Activated CD4-positive, alpha-beta T cell treated with anti-CD3 and anti-CD28 coated beads for 36 hours (primary cell): ENCODE data around the gene PLA2G3. TPM values are rescaled to one million over a fixed set of nuclear protein-coding genes. Genes with fewer than 3 reads are reported as not detected.

Experiments
- ATAC-seq: fragments of 200-7000 bp; cut with Tn5 transposase; one replicate; pipeline ENCODE4 v1.10.0; 2021; ENCODE audit warnings: mild to moderate bottlenecking, moderate library complexity
- CTCF ChIA-PET: fragments of 350-600 bp; sonication (Branson Sonifier 250); formaldehyde crosslinking; loops from one replicate; lab custom pipeline; 2021; ENCODE audit warnings: antibody characterized with exemption; lab: Charles Lee
- POLR2A ChIA-PET: fragments of 350-600 bp; sonication (Branson Sonifier 250); formaldehyde crosslinking; loops from one replicate; lab custom pipeline; 2021; ENCODE audit warnings: antibody characterized with exemption, inconsistent platforms; lab: Charles Lee
- DNase-seq: peaks from one replicate; pipeline ENCODE4 v3.0.0-alpha.2; 2020
- H3K27ac Mint-ChIP-seq: one replicate; pipeline ENCODE4 v1.8.0; 2021; ENCODE audit warnings: mixed read lengths
- H3K27me3 Mint-ChIP-seq: one replicate; pipeline ENCODE4 v1.8.0; 2021; ENCODE audit warnings: mixed read lengths
- H3K36me3 Mint-ChIP-seq: one replicate; pipeline ENCODE4 v1.8.0; 2021; ENCODE audit warnings: low read depth, mixed read lengths
- H3K4me1 Mint-ChIP-seq: one replicate; pipeline ENCODE4 v1.8.0; 2021; ENCODE audit warnings: mixed read lengths
- H3K4me3 Mint-ChIP-seq: one replicate; pipeline ENCODE4 v1.8.0; 2021; ENCODE audit warnings: mild to moderate bottlenecking, moderate library complexity, mixed read lengths
- H3K9me3 Mint-ChIP-seq: one replicate; pipeline ENCODE4 v1.8.0; 2021; ENCODE audit warnings: low read depth, mixed read lengths
- intact Hi-C, 2 experiments: fragments of 100-400 bp; cut with DNase I in 1 of 2; cut with micrococcal nuclease in 1 of 2; formaldehyde crosslinking; loops; one replicate each; pipeline versions ENCODE4 v1.14.2 to v1.15.1; 2022 to 2024; cut with DNase I, micrococcal nuclease
- total RNA-seq, 2 experiments: library from RNA; stranded (reverse); gene quantifications; one replicate each; pipeline ENCODE4 v1.2.3, GENCODE V29; 2021

The PLA2G3 gene
- total RNA-seq, 2 experiments from 2014 or later, result not detected

DNA sequence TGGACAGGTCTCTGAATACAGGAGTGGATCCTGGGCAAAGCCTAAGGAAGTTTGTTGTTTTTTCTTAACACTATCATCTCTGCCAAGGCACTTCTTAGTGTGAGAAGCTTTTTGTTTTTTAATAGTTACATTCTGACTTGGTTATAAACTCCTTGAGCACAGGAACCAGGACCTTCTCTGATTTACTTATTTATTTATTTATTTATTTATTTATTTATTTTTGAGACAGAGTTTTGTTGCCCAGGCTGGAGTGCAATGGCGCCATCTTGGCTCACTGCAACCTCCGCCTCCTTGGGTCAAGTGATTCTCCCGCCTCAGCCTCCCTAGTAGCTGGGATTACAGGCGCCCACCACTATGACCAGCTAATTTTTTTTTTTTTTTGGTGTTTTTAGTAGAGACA lies 30.7 kb upstream of the PLA2G3 start:
- Mint-ChIP-seq H3K9me3 (no peaks in the 10 kb centered on the region), H3K36me3 (peaks cover 10% of the 10 kb centered on the region), H3K4me1 (peaks cover 47% of the 10 kb centered on the region), H3K27ac (no peak overlapping the region), H3K4me3 (no peak overlapping the region), H3K27me3 (no peaks in the 10 kb centered on the region)
- CTCF ChIA-PET, result interaction anchor here (0.9 kb wide), 1 partner anchor 11 kb away, joined by 3 read pairs; the partner anchor contains the start of gene RNF185
- POLR2A ChIA-PET, result interaction anchor here (0.7 kb wide), 1 partner anchor 30 kb away, joined by 4 read pairs; no protein-coding TSS in a partner anchor
- DNase-seq, result no peak
- intact Hi-C loops, result no loop called here
- ATAC-seq, result no peak

DNA sequence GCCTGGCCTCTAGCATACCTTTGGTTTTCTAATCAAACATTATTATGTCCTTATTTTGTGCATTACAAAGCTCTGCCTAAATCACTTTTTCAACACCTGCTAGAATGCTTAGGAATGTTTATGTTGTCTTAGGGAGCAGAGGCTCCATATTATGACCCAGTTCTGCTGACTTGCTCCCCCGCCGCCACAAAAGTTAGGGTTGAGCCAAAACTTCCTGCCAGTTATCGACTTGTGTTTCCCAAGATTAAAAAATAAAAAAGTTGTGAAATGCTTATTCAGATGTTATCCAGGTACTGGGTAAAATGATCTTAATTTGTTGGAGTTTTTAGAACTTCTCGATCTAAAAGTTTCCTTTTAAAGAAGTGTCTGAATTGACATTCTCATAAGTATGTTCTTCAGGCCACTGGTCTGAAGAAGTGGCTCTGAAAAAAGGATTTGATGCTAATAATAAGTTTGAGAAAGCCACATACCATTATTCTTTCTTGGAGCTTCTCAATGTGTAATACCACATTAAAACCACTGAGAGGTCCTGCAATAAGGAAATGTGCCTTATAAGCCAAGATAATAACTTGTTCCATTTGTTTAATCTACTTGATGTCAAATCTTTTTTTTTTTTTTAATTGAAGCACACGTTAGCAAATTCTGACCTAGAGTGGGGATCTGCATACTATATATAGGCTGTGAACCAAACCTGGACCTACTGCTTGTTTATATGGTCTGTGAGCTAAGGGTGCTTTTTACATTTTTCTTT lies 21.9 kb upstream of the PLA2G3 start:
- DNase-seq, result no peak
- Mint-ChIP-seq H3K4me3 (peak overlapping the region; percentile 43), H3K27ac (peak overlapping the region; percentile 60), H3K4me1 (peaks cover 31% of the 10 kb centered on the region), H3K27me3 (no peaks in the 10 kb centered on the region), H3K9me3 (no peaks in the 10 kb centered on the region), H3K36me3 (peaks cover 11% of the 10 kb centered on the region)
- ChIA-PET POLR2A (interaction anchor here (0.6 kb wide), 1 partner anchor 77 kb away, joined by 3 read pairs; no protein-coding TSS in a partner anchor), CTCF (interaction anchor here (0.6 to 1.2 kb wide), 8 partner anchors 18 to 1913 kb away, joined by 3 to 6 read pairs (median 4); no protein-coding TSS in a partner anchor)
- ATAC-seq, result no peak
- intact Hi-C loops, result loop anchor here (5.0 kb wide), 2 partner anchors 130 to 570 kb away; partner anchors contain the start of genes PES1 (in 1 of the 2) and PIK3IP1 (in 1 of the 2)

DNA sequence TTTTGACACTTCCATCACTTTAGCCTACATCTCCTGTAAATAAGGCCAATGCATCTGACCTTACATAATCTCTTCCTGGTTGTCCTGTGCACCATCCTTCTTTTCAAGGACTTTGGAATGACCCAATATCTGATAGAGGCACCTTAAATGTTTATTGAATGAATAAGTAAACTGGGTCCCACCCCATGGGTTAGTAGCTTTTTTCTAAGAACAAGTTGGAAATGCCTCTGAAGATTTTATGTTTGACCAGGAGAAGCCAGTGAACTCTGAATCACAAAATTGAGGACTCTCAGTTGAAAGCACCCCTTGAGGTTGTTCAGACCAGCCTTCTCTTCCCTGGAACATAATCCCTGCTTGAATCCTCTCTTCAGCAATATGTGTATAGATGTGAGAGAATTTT lies 21.1 kb upstream of the PLA2G3 start:
- CTCF ChIA-PET, result interaction anchor here (0.6 to 1.1 kb wide), 4 partner anchors 50 to 1913 kb away, joined by 3 to 4 read pairs (median 3); no protein-coding TSS in a partner anchor
- ATAC-seq (no peak), DNase-seq (no peak)
- POLR2A ChIA-PET, result interaction anchor here (0.6 to 0.7 kb wide), 2 partner anchors 54 to 76 kb away, joined by 3 to 7 read pairs; partner anchors contain the start of gene SELENOM
- H3K27ac Mint-ChIP-seq, result peak overlapping the region; percentile 52
- H3K4me1 Mint-ChIP-seq, result peaks cover 30% of the 10 kb centered on the region
- H3K4me3 Mint-ChIP-seq, result peak overlapping the region; percentile 85
- intact Hi-C loops, result loop anchor here (2.0 to 5.0 kb wide), 3 partner anchors 131 to 569 kb away; partner anchors contain the start of genes PIK3IP1 (in 2 of the 2) and PES1 (in 1 of the 2)
- no peaks in the 10 kb centered on the region for H3K9me3 Mint-ChIP-seq
- H3K27me3 Mint-ChIP-seq, result no peaks in the 10 kb centered on the region
- H3K36me3 Mint-ChIP-seq, result peaks cover 8% of the 10 kb centered on the region

- no peaks in the 10 kb centered on the region for H3K9me3 Mint-ChIP-seq
- DNase-seq (peak; percentile 47), ATAC-seq (peak; percentile 45)
- H3K4me3 Mint-ChIP-seq, result peak overlapping the region; percentile 85
- peaks cover 8% of the 10 kb centered on the region for H3K36me3 Mint-ChIP-seq
- peak overlapping the region; percentile 95 for H3K27ac Mint-ChIP-seq
- ChIA-PET CTCF (interaction anchor here (0.7 to 1.7 kb wide), 9 partner anchors 8 to 91 kb away, joined by 3 to 5 read pairs (median 3); partner anchors contain the start of gene SELENOM), POLR2A (interaction anchor here (1.5 kb wide), 1 partner anchor 53 kb away, joined by 3 read pairs; no protein-coding TSS in a partner anchor)
- H3K27me3 Mint-ChIP-seq, result no peaks in the 10 kb centered on the region
- intact Hi-C loops, result loop anchor here (1.0 to 5.0 kb wide), 8 partner anchors 13 to 568 kb away; partner anchors contain the start of genes PIK3IP1 (in 2 of the 2), LIMK2 (in 1 of the 2) and PES1 (in 1 of the 2)
- peaks cover 29% of the 10 kb centered on the region for H3K4me1 Mint-ChIP-seq
Measured at GRCh38 chr22:31160328-31160978, 20.1 kb upstream of the PLA2G3 start.

- no peaks in the 10 kb centered on the region for H3K9me3 Mint-ChIP-seq
- no peak for DNase-seq
- peaks cover 5% of the 10 kb centered on the region for H3K4me1 Mint-ChIP-seq
- H3K36me3 Mint-ChIP-seq, result no peaks in the 10 kb centered on the region
- ChIA-PET POLR2A (no interaction called here), CTCF (interaction anchor here (0.6 to 1.2 kb wide), 4 partner anchors 10 to 1247 kb away, joined by 3 to 4 read pairs (median 3); no protein-coding TSS in a partner anchor)
- H3K27me3 Mint-ChIP-seq, result no peaks in the 10 kb centered on the region
- intact Hi-C loops, result no loop called here
- H3K4me3 Mint-ChIP-seq, result no peak overlapping the region
- H3K27ac Mint-ChIP-seq, result no peak overlapping the region
- ATAC-seq, result no peak
Measured at GRCh38 chr22:31155422-31155821, 15.1 kb upstream of the PLA2G3 start.

- peaks cover 5% of the 10 kb centered on the region for H3K4me1 Mint-ChIP-seq
- no peaks in the 10 kb centered on the region for H3K36me3 Mint-ChIP-seq
- no peak overlapping the region for H3K27ac Mint-ChIP-seq
- POLR2A ChIA-PET, result no interaction called here
- ATAC-seq (no peak), DNase-seq (no peak)
- no peaks in the 10 kb centered on the region for H3K9me3 Mint-ChIP-seq
- no peak overlapping the region for H3K4me3 Mint-ChIP-seq
- CTCF ChIA-PET, result interaction anchor here (0.8 to 1.2 kb wide), 3 partner anchors 9 to 159 kb away, joined by 3 to 4 read pairs (median 3); no protein-coding TSS in a partner anchor
- peaks cover under 1% of the 10 kb centered on the region for H3K27me3 Mint-ChIP-seq
- intact Hi-C loops, result no loop called here
Measured at GRCh38 chr22:31154975-31155374, 14.7 kb upstream of the PLA2G3 start.

- H3K27me3 Mint-ChIP-seq, result peaks cover 2% of the 10 kb centered on the region
- no peaks in the 10 kb centered on the region for H3K36me3 Mint-ChIP-seq
- ChIA-PET POLR2A (no interaction called here), CTCF (interaction anchor here (1.1 to 1.2 kb wide), 2 partner anchors 20 to 21 kb away, joined by 3 to 4 read pairs; no protein-coding TSS in a partner anchor)
- no peak for ATAC-seq
- H3K4me1 Mint-ChIP-seq, result no peaks in the 10 kb centered on the region
- H3K9me3 Mint-ChIP-seq, result no peaks in the 10 kb centered on the region
- intact Hi-C loops, result no loop called here
- no peak for DNase-seq
- no peak overlapping the region for H3K27ac Mint-ChIP-seq
- no peak overlapping the region for H3K4me3 Mint-ChIP-seq
Measured at GRCh38 chr22:31153357-31153756, 13.0 kb upstream of the PLA2G3 start.

GRCh38 chr22:31151872-31152271 lies 11.6 kb upstream of the PLA2G3 start:
- no peak for DNase-seq
- CTCF ChIA-PET, result no interaction called here
- intact Hi-C loops, result no loop called here
- Mint-ChIP-seq H3K4me3 (no peak overlapping the region), H3K4me1 (no peaks in the 10 kb centered on the region), H3K27ac (no peak overlapping the region), H3K36me3 (no peaks in the 10 kb centered on the region), H3K9me3 (peaks cover 7% of the 10 kb centered on the region), H3K27me3 (peaks cover 2% of the 10 kb centered on the region)
- POLR2A ChIA-PET, result no interaction called here
- ATAC-seq, result no peak

GRCh38 chr22:31150615-31151014 lies 10.3 kb upstream of the PLA2G3 start:
- no peak for ATAC-seq
- ChIA-PET CTCF (interaction anchor here (1.0 kb wide), 1 partner anchor 9 kb away, joined by 4 read pairs; the partner anchor contains the start of gene RNF185), POLR2A (no interaction called here)
- Mint-ChIP-seq H3K27me3 (peaks cover 2% of the 10 kb centered on the region), H3K9me3 (peaks cover 7% of the 10 kb centered on the region), H3K27ac (no peak overlapping the region), H3K4me3 (no peak overlapping the region), H3K4me1 (no peaks in the 10 kb centered on the region), H3K36me3 (no peaks in the 10 kb centered on the region)
- DNase-seq, result no peak
- intact Hi-C loops, result no loop called here

DNA sequence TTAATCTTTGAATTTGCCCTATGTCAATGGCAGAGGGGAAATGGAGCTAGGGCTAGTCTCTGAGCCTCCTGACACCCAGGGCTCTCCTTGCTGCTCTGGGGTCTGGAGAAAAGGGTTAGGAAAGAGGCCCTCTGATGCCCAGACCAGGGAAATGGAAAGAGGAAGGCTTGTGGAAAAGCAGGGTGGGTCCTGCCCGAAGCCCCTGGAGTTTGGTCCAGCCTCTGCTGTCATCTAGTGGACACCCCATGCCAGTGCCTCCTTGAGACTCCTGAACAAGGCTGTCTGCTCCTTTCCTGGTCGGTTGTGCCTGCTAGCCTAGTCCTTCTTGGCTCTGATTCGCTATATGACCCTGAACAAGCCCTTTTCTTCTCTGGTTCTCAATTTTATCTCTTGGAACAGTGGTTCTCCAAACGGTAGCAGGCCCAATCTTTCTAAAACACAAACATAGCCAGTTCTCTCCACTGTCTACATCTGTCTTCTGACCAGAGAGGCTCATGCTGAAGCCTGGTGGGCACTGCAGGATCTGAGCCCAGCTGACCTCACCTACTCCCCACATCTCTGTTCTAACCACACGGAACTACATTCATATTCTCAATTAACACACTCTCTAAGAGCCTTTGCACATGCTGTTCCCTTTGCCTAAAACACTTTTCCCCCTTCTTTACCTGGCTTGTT lies 8.8 kb upstream of the PLA2G3 start:
- Mint-ChIP-seq H3K27me3 (peaks cover 2% of the 10 kb centered on the region), H3K9me3 (peaks cover 13% of the 10 kb centered on the region), H3K4me1 (peaks cover 5% of the 10 kb centered on the region), H3K27ac (no peak overlapping the region), H3K4me3 (no peak overlapping the region), H3K36me3 (no peaks in the 10 kb centered on the region)
- DNase-seq (peak; percentile 64), ATAC-seq (peak; percentile 75)
- POLR2A ChIA-PET, result no interaction called here
- CTCF ChIA-PET, result interaction anchor here (0.7 to 2.0 kb wide), 4 partner anchors 10 to 210 kb away, joined by 3 to 10 read pairs (median 4); partner anchors contain the start of gene RNF185
- intact Hi-C loops, result loop anchor here (1.0 to 2.0 kb wide), 3 partner anchors 60 to 386 kb away; no protein-coding TSS in a partner anchor
